GM19351 (cell line): ENCODE measurements around the gene RNF157.
"Not testable (repeated sequence)": the region's sequence is repeated elsewhere in the genome, so short reads cannot be mapped to it uniquely, and the experiment has no call there.

ENCODE experiments used
- ATAC-seq: cut with Tn5 transposase; IDR thresholded peaks from one replicate; pipeline ENCODE4 v1.9.1; 2021; ENCODE audit warnings: mild to moderate bottlenecking, moderate library complexity; ENCODE audit not compliant: unreplicated experiment

RNF157 gene

GRCh38 chr17:76270770-76271668 is 30.7 kb upstream of the RNF157 start:
- no peak for ATAC-seq

- ATAC-seq: no peak
Observed at GRCh38 chr17:76270127-76270592, 29.9 kb upstream of the RNF157 start.

- ATAC-seq: no peak
Observed at GRCh38 chr17:76268991-76269981, 29.0 kb upstream of the RNF157 start.

- ATAC-seq: no peak
Observed at GRCh38 chr17:76268015-76268749, 27.9 kb upstream of the RNF157 start.

GRCh38 chr17:76267581-76268001 is 27.3 kb upstream of the RNF157 start:
- ATAC-seq: not testable (repeated sequence)

GRCh38 chr17:76267051-76267576 is 26.8 kb upstream of the RNF157 start:
- ATAC-seq: no peak

GRCh38 chr17:76266244-76266938 is 26.1 kb upstream of the RNF157 start:
- ATAC-seq: no peak

GRCh38 chr17:76265624-76266243 is 25.4 kb upstream of the RNF157 start:
- no peak for ATAC-seq

- peak; percentile 76 for ATAC-seq
Observed at GRCh38 chr17:76264755-76265623, 24.7 kb upstream of the RNF157 start, which contains the start of gene UBALD2. Gene UBALD2 (plus strand): TSS chr17:76265348. CDS start chr17:76265506, 158 bp downstream.

GRCh38 chr17:76264425-76264754 is 24.1 kb upstream of the RNF157 start:
- no peak for ATAC-seq

GRCh38 chr17:76263896-76264295 is 23.6 kb upstream of the RNF157 start:
- ATAC-seq: no peak

- ATAC-seq: no peak
Observed at GRCh38 chr17:76262732-76263344, 22.5 kb upstream of the RNF157 start.

GRCh38 chr17:76261421-76262215 is 21.3 kb upstream of the RNF157 start:
- ATAC-seq: no peak

GRCh38 chr17:76260669-76261068 is 20.4 kb upstream of the RNF157 start:
- ATAC-seq: no peak

GRCh38 chr17:76260220-76260619 is 19.9 kb upstream of the RNF157 start:
- no peak for ATAC-seq

- ATAC-seq: not testable (repeated sequence)
Observed at GRCh38 chr17:76256430-76257050, 16.2 kb upstream of the RNF157 start.
